Measurements from ENCODE around the gene ASB16. TPM values are rescaled to one million over a fixed set of nuclear protein-coding genes. Genes with fewer than 3 reads are reported as not detected.

The ASB16 gene
- total and polyA plus RNA-seq, 9 of the 15 experiments (the other 6 are each of a cell fraction or from before 2014, with no cell fraction given), result 0.03 to 0.07 TPM; not detected in 7

GRCh38 chr17:44218344-44219107 is 48.0 kb downstream of the ASB16 start:
- intact Hi-C loops (cut with micrococcal nuclease), result no loop called here
- H3K9me3 ChIP-seq (replicated peaks; ENCODE audit: control insufficient read depth, insufficient read depth, low read depth, low read length), result no peaks in the 10 kb centered on the region
- no peaks in the 10 kb centered on the region for H3K27me3 ChIP-seq (ENCODE audit: control insufficient read depth in 2 of 2, insufficient read depth in 2 of 2, low read length in 2 of 2)
- peak overlapping the region; percentile 98 for H3K27ac ChIP-seq (ENCODE audit: extremely low read depth, low read depth, low read length)
- peak overlapping the region; percentile 95 for H3K4me2 ChIP-seq (ENCODE audit: insufficient read depth, low read length)
- peaks cover 44% of the 10 kb centered on the region for H3K36me3 ChIP-seq (ENCODE audit: control insufficient read depth, insufficient read depth, low read length)
- peak overlapping the region; percentile 22 for H2AFZ ChIP-seq (ENCODE audit: low read depth, low read length)
- peak overlapping the region; percentile 83 for H3K4me3 ChIP-seq
- peak; percentile 83 to 94 (median 88) for DNase-seq (ENCODE audit: extremely low read depth in 1 of 4, low spot score in 3 of 4)
- CTCF ChIA-PET (ENCODE audit: low intra/inter-chr PET ratio), result interaction anchor here (0.6 to 1.2 kb wide), 2 partner anchors 9 to 41 kb away, joined by 3 to 4 read pairs; no protein-coding TSS in a partner anchor
- in situ Hi-C loops (cut with MboI), result no loop called here
- ATAC-seq, result peak; percentile 62
- 0% methylated on average over 2 of the region's 89 CpGs for WGBS (ENCODE audit: insufficient coverage, low coverage, missing lambda C conversion rate)
- POLR2A ChIA-PET, result interaction anchor here (0.6 to 1.9 kb wide), 9 partner anchors 11 to 412 kb away, joined by 3 to 9 read pairs (median 3); no protein-coding TSS in a partner anchor
- H3K4me1 ChIP-seq (replicated peaks in 1 of 2; ENCODE audit: control insufficient read depth in 2 of 2, insufficient read depth in 2 of 2, low read length in 2 of 2), result peaks cover 16 to 32% of the 10 kb centered on the region in 2 experiments
- no peaks in the 10 kb centered on the region for H3K9me1 ChIP-seq (ENCODE audit: control insufficient read depth, insufficient read depth, low read length)
- FAIRE-seq, result peak; percentile 40
- H4K20me1 ChIP-seq (replicated peaks; ENCODE audit: control insufficient read depth, insufficient read depth, low read length), result no peaks in the 10 kb centered on the region
- peaks cover 47% of the 10 kb centered on the region for H3K79me2 ChIP-seq (ENCODE audit: control insufficient read depth, insufficient read depth, low read length)
- peak overlapping the region; percentile 96 to 99 for H3K9ac ChIP-seq (ENCODE audit: insufficient read depth in 1 of 2, low read depth in 2 of 2, low read length in 2 of 2)
- no TSS peak for BruUV-seq (replicated peaks)
- TF ChIP-seq ELK3 (CRISPR knock-in tag; IDR thresholded peaks at IDR 0.05), result no peak
- no peak for TF ChIP-seq MTA1 (IDR thresholded peaks at IDR 0.05; ENCODE audit: borderline replicate concordance)
- no peak for TF ChIP-seq RBBP5 (IDR thresholded peaks at IDR 0.05; ENCODE audit: borderline replicate concordance, insufficient read depth, low read length, poor library complexity, severe bottlenecking)
- TF ChIP-seq SIX5 (IDR thresholded peaks at IDR 0.05; ENCODE audit: borderline replicate concordance in 1 of 2, insufficient read depth in 1 of 2, low read depth in 1 of 2, low read length in 2 of 2), result no peak
- TF ChIP-seq ZBTB7A (IDR thresholded peaks at IDR 0.05; ENCODE audit: borderline replicate concordance, control insufficient read depth, low read depth, low read length), result peak; percentile 96
- TF ChIP-seq SMARCC2 (IDR thresholded peaks at IDR 0.05; ENCODE audit: low read depth), result no peak
- TF ChIP-seq ZNF551 (CRISPR knock-in tag; IDR thresholded peaks at IDR 0.05), result no peak
- TF ChIP-seq SMC3 (conservative IDR thresholded peaks at IDR 0.05; ENCODE audit: insufficient read depth, low read depth, low read length), result no peak
- peak; percentile 17 to 47; a peak in 2 of 4 replicates for TF ChIP-seq MNT (conservative IDR thresholded peaks at IDR 0.05)
- TF ChIP-seq SMARCE1 (IDR thresholded peaks at IDR 0.05), result no peak
- no peak for TF ChIP-seq HEY1 (CRISPR knock-in tag; IDR thresholded peaks at IDR 0.05; ENCODE audit: borderline replicate concordance)
- TF ChIP-seq ZNF165 (CRISPR knock-in tag; IDR thresholded peaks at IDR 0.05; ENCODE audit: borderline replicate concordance), result no peak
- TF ChIP-seq ZNF384 (IDR thresholded peaks at IDR 0.05; ENCODE audit: low read depth, low read length), result peak; percentile 99
- no peak for TF ChIP-seq ARID2 (IDR thresholded peaks at IDR 0.05)
- no peak for TF ChIP-seq FOXP4 (CRISPR knock-in tag; IDR thresholded peaks at IDR 0.05; ENCODE audit: borderline replicate concordance)
- TF ChIP-seq NCOR1 (IDR thresholded peaks at IDR 0.05), result no peak
- peak; percentile 76; the same call in 1 of the 2 replicates for TF ChIP-seq ZNF589 (CRISPR knock-in tag; IDR thresholded peaks at IDR 0.05; ENCODE audit: low read depth)
